Measurements from ENCODE around the gene ITGAV.
"Not testable (repeated sequence)": the region's sequence is repeated elsewhere in the genome, so short reads cannot be mapped to it uniquely, and the experiment has no call there.

The ITGAV gene

GRCh38 chr2:186589612-186590349, at the start of gene ITGAV:
Gene ITGAV, plus strand, starts transcription at chr2:186590056. Its CDS starts 283 bp downstream, at chr2:186590339.
- DNase-seq: peak; percentile 95
- in situ Hi-C loops (cut with HindIII; ENCODE audit: low pct_ligation_motif_present, low pct_unique_long_range_greater_than_20kb, low sequenced_read_pairs): no loop called here

- in situ Hi-C loops (cut with HindIII; ENCODE audit: low pct_ligation_motif_present, low pct_unique_long_range_greater_than_20kb, low sequenced_read_pairs): no loop called here
- no peak for DNase-seq
Measured at GRCh38 chr2:186540941-186541340, 48.9 kb upstream of the ITGAV start.

- in situ Hi-C loops (cut with HindIII; ENCODE audit: low pct_ligation_motif_present, low pct_unique_long_range_greater_than_20kb, low sequenced_read_pairs): no loop called here
- DNase-seq: no peak
Measured at GRCh38 chr2:186542002-186542401, 47.9 kb upstream of the ITGAV start.

- in situ Hi-C loops (cut with HindIII; ENCODE audit: low pct_ligation_motif_present, low pct_unique_long_range_greater_than_20kb, low sequenced_read_pairs): no loop called here
- peak; percentile 60 for DNase-seq
Measured at GRCh38 chr2:186543561-186544131, 46.2 kb upstream of the ITGAV start.

- DNase-seq: peak; percentile 93
- in situ Hi-C loops (cut with HindIII; ENCODE audit: low pct_ligation_motif_present, low pct_unique_long_range_greater_than_20kb, low sequenced_read_pairs): no loop called here
Measured at GRCh38 chr2:186544255-186544675, 45.6 kb upstream of the ITGAV start.

GRCh38 chr2:186546846-186547245, 43.0 kb upstream of the ITGAV start:
- no peak for DNase-seq
- in situ Hi-C loops (cut with HindIII; ENCODE audit: low pct_ligation_motif_present, low pct_unique_long_range_greater_than_20kb, low sequenced_read_pairs): no loop called here

GRCh38 chr2:186551323-186552050, 38.4 kb upstream of the ITGAV start:
- in situ Hi-C loops (cut with HindIII; ENCODE audit: low pct_ligation_motif_present, low pct_unique_long_range_greater_than_20kb, low sequenced_read_pairs): no loop called here
- no peak for DNase-seq

GRCh38 chr2:186554429-186554828, 35.4 kb upstream of the ITGAV start:
- in situ Hi-C loops (cut with HindIII; ENCODE audit: low pct_ligation_motif_present, low pct_unique_long_range_greater_than_20kb, low sequenced_read_pairs): no loop called here
- no peak for DNase-seq

GRCh38 chr2:186554850-186555671, 34.8 kb upstream of the ITGAV start:
- DNase-seq: peak; percentile 24
- in situ Hi-C loops (cut with HindIII; ENCODE audit: low pct_ligation_motif_present, low pct_unique_long_range_greater_than_20kb, low sequenced_read_pairs): no loop called here

GRCh38 chr2:186558512-186559276, 31.2 kb upstream of the ITGAV start:
- no peak for DNase-seq
- in situ Hi-C loops (cut with HindIII; ENCODE audit: low pct_ligation_motif_present, low pct_unique_long_range_greater_than_20kb, low sequenced_read_pairs): no loop called here

- in situ Hi-C loops (cut with HindIII; ENCODE audit: low pct_ligation_motif_present, low pct_unique_long_range_greater_than_20kb, low sequenced_read_pairs): no loop called here
- DNase-seq: no peak
Measured at GRCh38 chr2:186559370-186559769, 30.5 kb upstream of the ITGAV start.

GRCh38 chr2:186559848-186560247, 30.0 kb upstream of the ITGAV start:
- in situ Hi-C loops (cut with HindIII; ENCODE audit: low pct_ligation_motif_present, low pct_unique_long_range_greater_than_20kb, low sequenced_read_pairs): no loop called here
- no peak for DNase-seq

GRCh38 chr2:186560254-186560653, 29.6 kb upstream of the ITGAV start:
- DNase-seq: no peak
- in situ Hi-C loops (cut with HindIII; ENCODE audit: low pct_ligation_motif_present, low pct_unique_long_range_greater_than_20kb, low sequenced_read_pairs): no loop called here

GRCh38 chr2:186561467-186562208, 28.2 kb upstream of the ITGAV start:
- in situ Hi-C loops (cut with HindIII; ENCODE audit: low pct_ligation_motif_present, low pct_unique_long_range_greater_than_20kb, low sequenced_read_pairs): no loop called here
- DNase-seq: no peak

GRCh38 chr2:186562209-186562578, 27.7 kb upstream of the ITGAV start:
- no peak for DNase-seq
- in situ Hi-C loops (cut with HindIII; ENCODE audit: low pct_ligation_motif_present, low pct_unique_long_range_greater_than_20kb, low sequenced_read_pairs): no loop called here

- DNase-seq; in situ Hi-C loops (cut with HindIII; ENCODE audit: low pct_ligation_motif_present, low pct_unique_long_range_greater_than_20kb, low sequenced_read_pairs): not testable (repeated sequence)
Measured at GRCh38 chr2:186568600-186568999, 21.3 kb upstream of the ITGAV start.

- in situ Hi-C loops (cut with HindIII; ENCODE audit: low pct_ligation_motif_present, low pct_unique_long_range_greater_than_20kb, low sequenced_read_pairs); DNase-seq: not testable (repeated sequence)
Measured at GRCh38 chr2:186569127-186569526, 20.7 kb upstream of the ITGAV start.

GRCh38 chr2:186569897-186570296, 20.0 kb upstream of the ITGAV start:
- in situ Hi-C loops (cut with HindIII; ENCODE audit: low pct_ligation_motif_present, low pct_unique_long_range_greater_than_20kb, low sequenced_read_pairs): no loop called here
- DNase-seq: peak; percentile 68

Measured in ACHN (cell line).